K562 (cell line): ENCODE results near the gene LDLRAD1. TPM values are rescaled to one million over a fixed set of nuclear protein-coding genes. Genes with fewer than 3 reads are reported as not detected.

Experiments used
- BDP1 ChIP-seq: IDR thresholded peaks from 3 replicates; pipeline ENCODE4 v1.6.1; 2011; ENCODE audit not compliant: insufficient read length, insufficient read depth
- CHD7 ChIP-seq: fragments of 200-600 bp; sonication (generic); IDR thresholded peaks from one replicate; pipeline ENCODE4 v1.6.1; 2012; ENCODE audit warnings: mild to moderate bottlenecking, low read depth, low read length, inconsistent platforms
- FOXJ2 ChIP-seq: fragments of 200-800 bp; sonication (Bioruptor generic); IDR thresholded peaks from 2 replicates; pipeline ENCODE4 v1.6.1; 2016; ENCODE audit warnings: missing genetic modification characterization, missing compliant biosample characterization
- GTF2E2 ChIP-seq: fragments of 200-800 bp; sonication (Bioruptor generic); IDR thresholded peaks from 2 replicates; pipeline ENCODE4 v1.6.1; 2016; ENCODE audit warnings: missing genetic modification characterization, missing compliant biosample characterization
- HNRNPUL1 ChIP-seq: fragments of 200-400 bp; formaldehyde crosslinking; IDR thresholded peaks from 2 replicates; pipeline ENCODE4 v1.6.1; 2017; ENCODE audit warnings: low read length
- ZNF134 ChIP-seq: fragments of 250-450 bp; sonication (Bioruptor Pico); conservative IDR thresholded peaks from 2 replicates; pipeline ENCODE4 v1.4.0; 2020
- polyA plus RNA-seq, 8 experiments: library from polyadenylated mRNA; depleted of rRNA in 4 of 8; stranded (reverse) in 5 of 8; unstranded in 3 of 8; fragments of >200 nt; fragmentation: Nextera tagmentation in 2 of 8; fragmentation: Illumina TruSeq in 1 of 8; extraction: Ambion mirVana in 2 of 8; extraction: Trizol in 1 of 8; gene quantifications; 2 replicates each; pipeline versions ENCODE4 v1.2.1 to v1.2.3, GENCODE V29; 2011 to 2014; ENCODE audit warnings: inconsistent platforms in 1 of 8, missing spikeins in 1 of 8
- total RNA-seq, 7 experiments: library from RNA; depleted of rRNA in 6 of 7; stranded (reverse); fragments of >200 nt in 6 of 7; fragmentation: Illumina TruSeq in 2 of 7; extraction: Trizol in 2 of 7; gene quantifications; 2 replicates each; pipeline versions ENCODE4 v1.2.1 to v1.2.3, GENCODE V29; 2011 to 2021; ENCODE audit warnings: low replicate concordance in 1 of 7
- TF ChIP-seq, protein P1 (sequence below): sonication (generic); formaldehyde crosslinking; IDR thresholded peaks from 2 replicates; pipeline ENCODE4 v1.8.1; 2023; ENCODE audit warnings: mild to moderate bottlenecking, missing genetic modification reagents, moderate library complexity
- TF ChIP-seq, protein P2 (sequence below): fragments of 250-450 bp; sonication (Bioruptor Pico); IDR thresholded peaks from 2 replicates; pipeline ENCODE4 v1.8.0; 2021; ENCODE audit warnings: moderate library complexity, mild to moderate bottlenecking, inconsistent platforms

Gene LDLRAD1
- total and polyA plus RNA-seq, 9 of the 15 experiments (the other 6 are each of a cell fraction or from before 2014, with no cell fraction given) = not detected

DNA sequence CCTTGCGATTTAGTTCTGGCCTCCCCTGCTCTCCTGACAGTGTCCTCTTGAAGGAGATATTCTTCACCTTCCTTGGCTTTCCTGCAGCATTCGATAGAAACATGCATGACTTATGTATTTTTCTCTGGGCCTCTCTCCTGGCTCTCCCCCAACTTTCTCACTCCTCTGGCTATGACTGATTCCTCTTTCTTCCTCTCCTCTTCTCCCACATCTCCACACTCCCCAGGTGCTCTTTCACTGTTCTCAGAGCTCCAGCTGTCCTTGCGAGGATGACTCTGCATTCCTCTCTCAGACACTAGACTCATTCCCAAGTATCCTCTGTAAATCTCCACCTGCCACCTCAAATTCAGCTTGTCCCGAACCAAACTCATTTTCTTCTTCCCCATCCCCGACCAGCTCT lies 53.9 kb downstream of the LDLRAD1 start (continued):
- TF ChIP-seq, protein P1, sequence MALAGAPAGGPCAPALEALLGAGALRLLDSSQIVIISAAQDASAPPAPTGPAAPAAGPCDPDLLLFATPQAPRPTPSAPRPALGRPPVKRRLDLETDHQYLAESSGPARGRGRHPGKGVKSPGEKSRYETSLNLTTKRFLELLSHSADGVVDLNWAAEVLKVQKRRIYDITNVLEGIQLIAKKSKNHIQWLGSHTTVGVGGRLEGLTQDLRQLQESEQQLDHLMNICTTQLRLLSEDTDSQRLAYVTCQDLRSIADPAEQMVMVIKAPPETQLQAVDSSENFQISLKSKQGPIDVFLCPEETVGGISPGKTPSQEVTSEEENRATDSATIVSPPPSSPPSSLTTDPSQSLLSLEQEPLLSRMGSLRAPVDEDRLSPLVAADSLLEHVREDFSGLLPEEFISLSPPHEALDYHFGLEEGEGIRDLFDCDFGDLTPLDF (CRISPR knock-in tag) = no peak
- TF ChIP-seq BDP1 (no peak), GTF2E2 (tag) (no peak), FOXJ2 (tag) (no peak), CHD7 (no peak), HNRNPUL1 (no peak), ZNF134 (CRISPR knock-in tag) (no peak)
- TF ChIP-seq, protein P2, sequence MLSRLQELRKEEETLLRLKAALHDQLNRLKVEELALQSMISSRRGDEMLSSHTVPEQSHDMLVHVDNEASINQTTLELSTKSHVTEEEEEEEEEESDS (CRISPR knock-in tag) = no peak
